Measurements from ENCODE around the gene UNC93A. TPM values are rescaled to one million over a fixed set of nuclear protein-coding genes. Genes with fewer than 3 reads are reported as not detected.

Gene UNC93A
- total RNA-seq, 1 donor, result not detected

GRCh38 chr6:167342879-167343610, 51.9 kb downstream of the UNC93A start:
- TF ChIP-seq, protein P1, sequence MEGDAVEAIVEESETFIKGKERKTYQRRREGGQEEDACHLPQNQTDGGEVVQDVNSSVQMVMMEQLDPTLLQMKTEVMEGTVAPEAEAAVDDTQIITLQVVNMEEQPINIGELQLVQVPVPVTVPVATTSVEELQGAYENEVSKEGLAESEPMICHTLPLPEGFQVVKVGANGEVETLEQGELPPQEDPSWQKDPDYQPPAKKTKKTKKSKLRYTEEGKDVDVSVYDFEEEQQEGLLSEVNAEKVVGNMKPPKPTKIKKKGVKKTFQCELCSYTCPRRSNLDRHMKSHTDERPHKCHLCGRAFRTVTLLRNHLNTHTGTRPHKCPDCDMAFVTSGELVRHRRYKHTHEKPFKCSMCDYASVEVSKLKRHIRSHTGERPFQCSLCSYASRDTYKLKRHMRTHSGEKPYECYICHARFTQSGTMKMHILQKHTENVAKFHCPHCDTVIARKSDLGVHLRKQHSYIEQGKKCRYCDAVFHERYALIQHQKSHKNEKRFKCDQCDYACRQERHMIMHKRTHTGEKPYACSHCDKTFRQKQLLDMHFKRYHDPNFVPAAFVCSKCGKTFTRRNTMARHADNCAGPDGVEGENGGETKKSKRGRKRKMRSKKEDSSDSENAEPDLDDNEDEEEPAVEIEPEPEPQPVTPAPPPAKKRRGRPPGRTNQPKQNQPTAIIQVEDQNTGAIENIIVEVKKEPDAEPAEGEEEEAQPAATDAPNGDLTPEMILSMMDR (IDR thresholded peaks at IDR 0.05; ENCODE audit: insufficient read depth, low read length), result no peak
- no peak overlapping the region for H3K4me3 ChIP-seq (ENCODE audit: low read depth, low read length)
- DNase-seq (ENCODE audit: low read depth), result no peak

- TF ChIP-seq, protein P1 (IDR thresholded peaks at IDR 0.05; ENCODE audit: insufficient read depth, low read length), result no peak
These were observed 54.2 kb downstream of the UNC93A start for GRCh38 chr6:167345348-167345747.

DNA sequence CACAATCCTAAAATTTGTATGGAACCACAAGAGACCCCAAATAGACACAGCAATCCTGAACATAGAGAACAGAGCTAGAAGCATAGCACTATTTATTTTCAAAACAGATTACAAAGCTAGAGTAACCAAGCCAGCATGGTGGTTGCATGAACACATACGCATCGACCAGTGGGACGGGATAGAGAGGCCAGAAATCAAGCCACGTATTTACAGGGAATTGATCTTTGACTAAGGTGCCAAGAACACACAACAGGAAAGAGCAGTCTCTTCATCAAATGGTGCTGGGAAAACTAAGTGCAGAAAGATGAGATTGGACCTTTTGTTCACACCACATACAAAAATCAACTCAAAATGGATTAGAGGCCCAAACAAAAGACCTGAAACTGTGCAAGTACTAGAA, 54.8 kb downstream of the UNC93A start:
- TF ChIP-seq, protein P1 (IDR thresholded peaks at IDR 0.05; ENCODE audit: insufficient read depth, low read length), result no peak
- H3K4me3 ChIP-seq (ENCODE audit: low read depth, low read length), result no peak overlapping the region
- no peak for DNase-seq (ENCODE audit: low read depth)

More at GRCh38 chr6:167345348-167345747, 54.2 kb downstream of the UNC93A start:
- no peak for DNase-seq (ENCODE audit: low read depth)
- no peak overlapping the region for H3K4me3 ChIP-seq (ENCODE audit: low read depth, low read length)

- no peak overlapping the region for H3K4me3 ChIP-seq (ENCODE audit: low read depth, low read length)
- TF ChIP-seq, protein P1 (IDR thresholded peaks at IDR 0.05; ENCODE audit: insufficient read depth, low read length), result no peak
- no peak for DNase-seq (ENCODE audit: low read depth)
These were observed 56.1 kb downstream of the UNC93A start for GRCh38 chr6:167347226-167347625.

- TF ChIP-seq, protein P1 (IDR thresholded peaks at IDR 0.05; ENCODE audit: insufficient read depth, low read length), result no peak
- DNase-seq (ENCODE audit: low read depth), result no peak
- H3K4me3 ChIP-seq (ENCODE audit: low read depth, low read length), result no peak overlapping the region
These were observed 58.6 kb downstream of the UNC93A start for GRCh38 chr6:167349631-167350274.

DNA sequence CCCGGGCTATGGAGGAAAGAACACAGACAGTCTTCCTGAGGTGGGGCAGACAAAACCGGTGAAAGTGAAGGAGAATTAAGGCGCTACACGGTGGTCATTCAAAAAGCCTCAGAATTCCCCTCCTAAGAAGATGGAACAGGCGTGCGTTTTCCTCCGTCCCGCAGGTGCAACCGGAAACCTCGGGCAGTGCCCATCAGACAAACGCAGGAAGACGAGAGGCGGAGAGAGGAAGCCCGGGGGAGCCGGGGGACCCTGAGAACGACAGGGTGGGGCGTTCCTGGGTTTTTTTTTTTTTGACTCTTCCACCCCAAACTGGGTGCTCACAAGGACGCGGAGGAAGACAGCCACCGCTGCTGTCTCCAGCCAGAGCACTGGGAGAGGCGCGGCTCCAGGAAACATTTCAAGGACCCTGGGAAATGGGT, 59.2 kb downstream of the UNC93A start:
- H3K4me3 ChIP-seq (ENCODE audit: low read depth, low read length), result no peak overlapping the region
- TF ChIP-seq, protein P1 (IDR thresholded peaks at IDR 0.05; ENCODE audit: insufficient read depth, low read length), result no peak
- DNase-seq (ENCODE audit: low read depth), result no peak

Data from fibroblast of the aortic adventitia (primary cell).